Measurements from ENCODE around the gene PRELP. TPM values are rescaled to one million over a fixed set of nuclear protein-coding genes. Genes with fewer than 3 reads are reported as not detected.

PRELP gene
- total and polyA plus RNA-seq, 11 donors, result 3.6 to 61.9 (median 13.6) TPM

DNA sequence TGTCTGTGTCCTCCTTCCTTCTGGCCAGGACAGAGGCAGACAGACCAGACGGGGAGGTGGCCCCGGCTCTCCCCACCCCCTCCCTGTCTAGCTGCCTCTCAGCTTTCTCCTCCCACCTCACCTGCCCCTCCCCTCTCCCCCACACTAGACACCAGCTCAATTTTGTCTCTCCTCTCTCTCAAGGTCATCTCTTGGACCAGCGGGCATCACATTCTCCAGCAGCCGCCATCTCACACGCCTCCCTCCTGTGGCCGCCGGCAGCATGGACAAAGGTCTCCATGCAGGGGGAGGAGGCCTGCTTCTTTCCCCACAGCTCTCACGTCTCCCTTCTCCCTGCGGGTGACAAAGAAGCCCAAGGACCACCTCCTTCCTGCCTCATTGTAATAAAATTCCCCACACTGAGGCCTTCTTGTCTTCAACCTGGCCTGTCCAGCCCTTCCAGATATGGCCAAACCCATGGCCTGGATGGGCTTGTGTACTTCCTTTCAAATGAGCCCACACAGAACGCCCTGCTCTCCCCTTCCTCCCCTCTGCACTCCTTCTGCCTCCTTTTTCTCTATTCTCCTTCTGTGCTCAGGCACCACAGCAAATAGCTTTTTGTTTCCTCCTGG lies 33.0 kb downstream of the PRELP start:
- H3K4me1 ChIP-seq, result peaks cover 10 to 77% (median 61%) of the 10 kb centered on the region in 12 donors
- no peaks in the 10 kb centered on the region for H3K36me3 ChIP-seq
- ATAC-seq (peak; percentile 41 to 75 (median 60)), DNase-seq (peak in 4 of 5 donors; percentile 68 to 77 (median 74))
- H3K27me3 ChIP-seq, result no peaks in the 10 kb centered on the region
- no peaks in the 10 kb centered on the region for H3K9me3 ChIP-seq
- no peak overlapping the region for H3K4me3 ChIP-seq
- intact Hi-C loops (cut with DNase I), result loop anchor here (1.0 to 10.0 kb wide), 13 partner anchors 46 to 286 kb away; partner anchors contain the start of genes ATP2B4 (in 8 of the 10), ZBED6 (in 1 of the 10) and ZC3H11A (in 1 of the 10)
- TF ChIP-seq POLR2A (IDR thresholded peaks at IDR 0.05), result no peak
- TF ChIP-seq, protein P1, sequence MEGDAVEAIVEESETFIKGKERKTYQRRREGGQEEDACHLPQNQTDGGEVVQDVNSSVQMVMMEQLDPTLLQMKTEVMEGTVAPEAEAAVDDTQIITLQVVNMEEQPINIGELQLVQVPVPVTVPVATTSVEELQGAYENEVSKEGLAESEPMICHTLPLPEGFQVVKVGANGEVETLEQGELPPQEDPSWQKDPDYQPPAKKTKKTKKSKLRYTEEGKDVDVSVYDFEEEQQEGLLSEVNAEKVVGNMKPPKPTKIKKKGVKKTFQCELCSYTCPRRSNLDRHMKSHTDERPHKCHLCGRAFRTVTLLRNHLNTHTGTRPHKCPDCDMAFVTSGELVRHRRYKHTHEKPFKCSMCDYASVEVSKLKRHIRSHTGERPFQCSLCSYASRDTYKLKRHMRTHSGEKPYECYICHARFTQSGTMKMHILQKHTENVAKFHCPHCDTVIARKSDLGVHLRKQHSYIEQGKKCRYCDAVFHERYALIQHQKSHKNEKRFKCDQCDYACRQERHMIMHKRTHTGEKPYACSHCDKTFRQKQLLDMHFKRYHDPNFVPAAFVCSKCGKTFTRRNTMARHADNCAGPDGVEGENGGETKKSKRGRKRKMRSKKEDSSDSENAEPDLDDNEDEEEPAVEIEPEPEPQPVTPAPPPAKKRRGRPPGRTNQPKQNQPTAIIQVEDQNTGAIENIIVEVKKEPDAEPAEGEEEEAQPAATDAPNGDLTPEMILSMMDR (IDR thresholded peaks at IDR 0.05), result peak in 6 of 12 donors; percentile 18 to 41 (median 21)
- 31 to 48% (median 40%) methylated on average over 10 of the region's 10 CpGs for WGBS, 4 donors
- H3K27ac ChIP-seq, result peak overlapping the region; percentile 25 to 94 (median 86)

GRCh38 chr1:203509135-203509534 lies 33.5 kb downstream of the PRELP start:
- TF ChIP-seq, protein P1 (IDR thresholded peaks at IDR 0.05), result no peak
- TF ChIP-seq POLR2A (IDR thresholded peaks at IDR 0.05), result no peak
- ATAC-seq (no peak), DNase-seq (no peak)
- Histone ChIP-seq H3K4me3 (no peak overlapping the region), H3K36me3 (no peaks in the 10 kb centered on the region), H3K9me3 (no peaks in the 10 kb centered on the region), H3K27ac (peak overlapping the region; percentile 25 to 94 (median 86)), H3K4me1 (peaks cover 10 to 82% (median 66%) of the 10 kb centered on the region in 12 donors), H3K27me3 (no peaks in the 10 kb centered on the region)
- 37 to 89% (median 50%) methylated on average over 1 of the region's 1 CpG for WGBS, 4 donors
- intact Hi-C loops (cut with DNase I), result loop anchor here (2.0 to 10.0 kb wide), 11 partner anchors 46 to 286 kb away; partner anchors contain the start of genes ATP2B4 (in 8 of the 10), ZBED6 (in 1 of the 10) and ZC3H11A (in 1 of the 10)

GRCh38 chr1:203511513-203511912 lies 35.9 kb downstream of the PRELP start:
- DNase-seq, result peak in 1 of 5 donors; percentile 30
- H3K27ac ChIP-seq, result peak overlapping the region; percentile 28 to 93 (median 69)
- intact Hi-C loops (cut with DNase I), result no loop called here

GRCh38 chr1:203511930-203512329 lies 36.3 kb downstream of the PRELP start:
- intact Hi-C loops (cut with DNase I), result no loop called here
- Histone ChIP-seq H3K4me1 (peaks cover 10 to 68% (median 50%) of the 10 kb centered on the region in 12 donors), H3K4me3 (no peak overlapping the region), H3K9me3 (no peaks in the 10 kb centered on the region), H3K27ac (peak overlapping the region; percentile 28 to 82 (median 69)), H3K27me3 (no peaks in the 10 kb centered on the region), H3K36me3 (no peaks in the 10 kb centered on the region)
- TF ChIP-seq, protein P1 (IDR thresholded peaks at IDR 0.05), result no peak
- 69 to 84% (median 72%) methylated on average over 4 of the region's 4 CpGs for WGBS, 4 donors
- no peak for DNase-seq
- no peak for ATAC-seq

More at GRCh38 chr1:203511513-203511912, 35.9 kb downstream of the PRELP start:
- H3K9me3 ChIP-seq, result no peaks in the 10 kb centered on the region
- ATAC-seq, result peak; percentile 5 to 54 (median 14)
- 62 to 71% (median 67%) methylated on average over 6 of the region's 6 CpGs for WGBS, 4 donors
- H3K4me3 ChIP-seq, result no peak overlapping the region
- H3K36me3 ChIP-seq, result no peaks in the 10 kb centered on the region
- H3K4me1 ChIP-seq, result peaks cover 10 to 72% (median 54%) of the 10 kb centered on the region in 12 donors
- H3K27me3 ChIP-seq, result no peaks in the 10 kb centered on the region
- TF ChIP-seq, protein P1 (IDR thresholded peaks at IDR 0.05), result no peak
